Loucy (cell line): ENCODE measurements around the gene BAK1.
"Not testable (repeated sequence)": the region's sequence is repeated elsewhere in the genome, so short reads cannot be mapped to it uniquely, and the experiment has no call there.

Experiments
- EZH2phosphoT487 ChIP-seq: fragments of 200-600 bp; IDR thresholded peaks from 2 replicates; pipeline ENCODE4 v1.6.1; 2018; ENCODE audit warnings: antibody characterized with exemption, mild to moderate bottlenecking, moderate library complexity, borderline replicate concordance
- TF ChIP-seq, protein P1 (sequence below): fragments of 200-600 bp; sonication (generic); conservative IDR thresholded peaks from 2 replicates; pipeline ENCODE4 v1.5.1; 2014; ENCODE audit warnings: mild to moderate bottlenecking, antibody characterized with exemption, low read length

DNA sequence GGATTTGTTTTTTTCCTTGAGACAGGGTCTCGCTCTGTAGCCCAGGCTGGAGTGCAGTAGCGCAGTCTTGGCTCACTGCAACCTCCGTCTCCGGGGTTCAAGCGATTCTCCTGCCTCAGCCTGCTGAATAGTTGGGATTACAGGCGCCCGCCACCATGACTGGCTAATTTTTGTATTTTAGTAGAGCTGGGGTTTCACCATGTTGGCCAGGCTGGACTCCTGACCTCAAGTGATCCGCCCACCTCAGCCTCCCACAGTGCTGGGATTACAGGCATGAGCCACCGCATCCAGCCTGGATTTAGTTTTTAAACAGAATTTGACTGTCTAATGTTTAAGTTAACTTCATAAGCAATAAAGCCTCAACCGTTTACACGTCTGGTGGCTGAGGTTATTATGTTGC lies 34.8 kb downstream of the BAK1 start:
- TF ChIP-seq, protein P1, sequence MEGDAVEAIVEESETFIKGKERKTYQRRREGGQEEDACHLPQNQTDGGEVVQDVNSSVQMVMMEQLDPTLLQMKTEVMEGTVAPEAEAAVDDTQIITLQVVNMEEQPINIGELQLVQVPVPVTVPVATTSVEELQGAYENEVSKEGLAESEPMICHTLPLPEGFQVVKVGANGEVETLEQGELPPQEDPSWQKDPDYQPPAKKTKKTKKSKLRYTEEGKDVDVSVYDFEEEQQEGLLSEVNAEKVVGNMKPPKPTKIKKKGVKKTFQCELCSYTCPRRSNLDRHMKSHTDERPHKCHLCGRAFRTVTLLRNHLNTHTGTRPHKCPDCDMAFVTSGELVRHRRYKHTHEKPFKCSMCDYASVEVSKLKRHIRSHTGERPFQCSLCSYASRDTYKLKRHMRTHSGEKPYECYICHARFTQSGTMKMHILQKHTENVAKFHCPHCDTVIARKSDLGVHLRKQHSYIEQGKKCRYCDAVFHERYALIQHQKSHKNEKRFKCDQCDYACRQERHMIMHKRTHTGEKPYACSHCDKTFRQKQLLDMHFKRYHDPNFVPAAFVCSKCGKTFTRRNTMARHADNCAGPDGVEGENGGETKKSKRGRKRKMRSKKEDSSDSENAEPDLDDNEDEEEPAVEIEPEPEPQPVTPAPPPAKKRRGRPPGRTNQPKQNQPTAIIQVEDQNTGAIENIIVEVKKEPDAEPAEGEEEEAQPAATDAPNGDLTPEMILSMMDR = not testable (repeated sequence)
- not testable (repeated sequence) for TF ChIP-seq EZH2phosphoT487
